CD4-positive, alpha-beta T cell treated with Interleukin-15 for 4 hours (primary cell): ENCODE results near the gene CCIN.
"Not testable (repeated sequence)": the region's sequence is repeated elsewhere in the genome, so short reads cannot be mapped to it uniquely, and the experiment has no call there.

Experiments used
- DNase-seq: peaks from one replicate; pipeline ENCODE4 v3.0.0-alpha.2; 2020; ENCODE audit warnings: low spot score

Gene CCIN

GRCh38 chr9:36141288-36141687, 27.9 kb upstream of the CCIN start:
- DNase-seq = no peak

GRCh38 chr9:36141761-36142160, 27.4 kb upstream of the CCIN start:
- no peak for DNase-seq

- no peak for DNase-seq
These were observed 26.5 kb upstream of the CCIN start for GRCh38 chr9:36142510-36143244.

DNA sequence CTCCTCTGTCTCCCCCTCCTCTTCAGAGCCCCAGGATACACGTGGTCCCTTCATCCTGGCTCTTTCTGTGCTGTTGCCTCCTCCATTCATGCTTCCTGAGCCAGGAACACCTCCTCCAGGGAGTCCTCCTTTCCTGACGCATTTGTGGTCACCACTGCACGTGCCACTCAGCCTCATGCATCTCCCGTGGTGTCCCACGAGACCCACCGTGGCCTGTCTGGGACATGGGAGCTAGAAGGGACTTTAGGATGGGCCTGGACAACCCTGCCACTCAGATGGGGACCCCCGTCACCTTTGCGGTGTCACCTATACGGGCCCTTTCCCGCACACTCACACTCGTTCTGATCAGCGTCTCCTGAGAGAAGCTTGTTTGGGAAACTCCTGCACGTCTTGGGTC, 25.9 kb upstream of the CCIN start:
- no peak for DNase-seq

DNA sequence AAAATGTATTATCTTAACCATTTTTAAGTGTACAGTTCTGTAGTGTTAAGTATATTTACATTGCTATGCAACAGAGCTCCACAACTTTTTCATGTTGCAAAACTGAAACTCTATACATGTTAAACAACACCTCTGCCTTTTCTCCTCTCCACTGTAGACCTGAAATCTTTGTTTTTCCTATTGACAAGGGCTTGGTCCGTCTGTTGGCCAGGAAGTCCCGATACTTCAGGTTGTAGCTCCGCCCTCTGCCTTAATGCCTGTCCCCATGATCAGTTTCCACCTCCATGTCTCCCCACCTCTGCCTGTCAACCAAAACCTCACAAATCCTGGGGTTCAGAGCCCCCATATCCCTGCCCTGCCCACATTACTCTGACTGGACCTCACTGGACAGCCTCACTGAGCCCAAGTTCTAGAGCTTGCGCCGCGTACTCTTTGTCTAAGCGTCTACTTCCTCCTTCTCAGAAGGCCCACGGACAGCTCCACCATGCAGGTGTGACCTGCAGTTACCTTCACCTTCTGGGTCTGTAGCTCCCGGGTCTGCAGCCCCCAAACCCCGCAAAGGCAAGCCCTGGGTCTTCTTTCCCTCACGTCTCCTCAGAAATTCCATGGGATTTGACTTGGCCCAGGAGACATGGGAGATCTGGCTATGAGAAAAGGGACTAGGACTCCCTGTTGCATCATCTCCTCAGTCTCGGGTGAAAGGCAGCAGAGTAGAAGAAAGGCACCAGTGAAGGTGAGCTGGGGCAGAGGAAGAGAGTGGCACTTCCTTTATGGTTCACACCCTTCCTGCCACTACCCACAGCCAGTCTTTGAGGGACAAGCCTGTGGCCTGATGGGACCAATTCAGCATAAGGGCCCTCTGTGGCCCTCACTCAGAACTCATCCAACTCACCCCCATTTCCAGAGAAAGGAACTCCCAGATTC, 24.6 kb upstream of the CCIN start:
- peak; percentile 47 for DNase-seq

GRCh38 chr9:36145970-36146369, 23.2 kb upstream of the CCIN start:
- DNase-seq = no peak

- DNase-seq = no peak
These were observed 22.5 kb upstream of the CCIN start for GRCh38 chr9:36146651-36147050.

- no peak for DNase-seq
These were observed 21.6 kb upstream of the CCIN start for GRCh38 chr9:36147441-36148175.

- DNase-seq = peak; percentile 86
These were observed 20.7 kb upstream of the CCIN start for GRCh38 chr9:36148311-36149051.

DNA sequence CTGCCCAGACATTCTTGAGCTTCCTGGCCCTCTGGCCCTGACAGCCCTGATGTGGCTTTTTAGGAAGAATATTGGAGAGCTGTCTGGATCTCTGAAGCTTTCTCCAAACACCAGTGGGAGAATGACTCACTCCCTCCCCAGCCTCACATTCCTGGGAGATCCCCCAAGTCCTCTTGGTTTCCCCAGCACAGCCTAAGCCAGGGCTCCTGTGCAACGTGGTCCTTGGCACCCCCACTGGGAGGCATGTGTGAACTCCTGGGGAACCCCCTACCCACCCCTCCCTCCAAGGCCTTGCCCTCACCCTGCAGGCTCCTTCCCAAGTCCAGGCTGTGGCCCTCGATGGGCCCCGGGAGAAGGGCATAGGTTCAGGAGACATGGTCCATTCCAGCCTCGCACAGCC, 20.0 kb upstream of the CCIN start:
- DNase-seq = no peak

DNA sequence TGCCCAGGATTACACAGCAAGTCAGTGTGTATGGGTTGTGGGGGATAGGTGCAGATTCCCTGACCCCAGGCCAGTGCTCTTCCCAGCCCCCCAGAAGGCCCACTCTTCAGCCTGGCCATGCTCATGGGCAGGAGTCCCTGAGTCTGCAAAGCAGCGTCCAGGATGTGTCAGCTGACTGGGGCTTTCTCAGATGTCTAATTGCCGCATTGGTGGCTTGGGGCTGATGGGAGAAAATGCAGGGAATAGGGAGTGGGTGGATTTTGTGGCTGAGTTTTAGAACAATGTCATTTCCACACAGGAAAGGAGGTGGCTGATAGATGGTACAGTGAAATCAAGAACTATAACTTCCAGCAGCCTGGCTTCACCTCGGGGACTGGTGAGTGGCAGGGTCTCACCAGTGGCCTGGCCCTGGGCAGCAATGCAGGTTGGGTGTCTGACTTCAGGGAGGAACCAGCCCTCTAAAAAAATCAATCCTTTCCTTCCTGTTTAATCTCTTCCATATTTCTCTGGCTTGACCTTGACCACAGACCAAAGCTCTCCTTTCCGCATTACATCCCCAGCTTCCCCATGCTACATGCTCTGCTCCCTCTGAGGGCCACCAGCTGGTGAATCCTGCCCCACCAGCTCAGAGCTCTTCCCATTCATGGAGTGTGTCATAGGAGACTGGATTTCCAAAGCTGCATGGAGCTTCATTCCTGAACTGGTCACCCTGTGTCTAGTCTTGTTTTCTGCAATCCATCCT, 18.4 kb upstream of the CCIN start:
- DNase-seq = no peak

DNA sequence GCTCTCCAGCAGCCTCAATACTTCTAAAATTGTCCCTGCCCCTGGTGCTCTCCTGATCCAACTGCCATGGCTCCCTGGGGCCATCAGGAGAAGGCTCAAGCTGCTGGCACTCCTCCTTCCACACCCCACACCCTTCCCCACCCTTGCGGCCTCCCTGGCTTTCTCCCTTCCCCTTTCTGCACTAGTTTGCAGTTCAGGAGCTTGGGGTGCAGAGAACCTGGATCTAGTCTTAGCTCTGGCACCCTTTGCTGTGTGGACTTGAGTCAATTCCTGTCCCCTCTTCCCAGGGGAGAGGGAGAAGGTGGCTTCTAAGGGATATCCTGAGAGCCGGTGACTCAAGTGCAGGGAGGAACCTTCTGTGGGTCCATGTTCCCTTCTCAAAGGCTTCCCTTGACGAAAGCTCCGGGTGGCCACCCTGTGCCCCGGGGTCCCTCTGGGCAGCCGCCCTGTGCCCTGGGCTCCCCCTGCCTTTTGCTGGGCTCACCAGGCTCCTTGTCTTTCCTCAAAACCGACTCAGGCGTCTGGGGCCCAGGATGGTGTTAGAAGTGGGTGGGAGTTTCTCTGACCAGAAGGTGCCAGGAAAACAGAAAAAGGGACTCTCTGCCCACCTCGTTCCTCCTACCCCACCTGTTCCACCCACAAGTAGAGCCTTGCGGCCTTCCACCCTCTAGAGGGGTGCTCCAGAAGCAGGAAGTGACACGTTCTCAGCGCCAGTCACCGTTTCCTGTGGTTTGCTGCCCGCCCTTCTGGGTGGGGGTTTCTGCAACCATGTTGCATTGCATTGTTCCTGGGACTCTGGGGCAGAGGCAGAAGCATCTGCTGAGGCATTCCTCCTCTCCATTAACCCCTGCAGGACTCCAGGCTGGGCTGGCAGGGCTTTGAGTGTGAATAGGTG, 17.6 kb upstream of the CCIN start:
- DNase-seq = peak; percentile 87

GRCh38 chr9:36152741-36153438, 16.3 kb upstream of the CCIN start:
- no peak for DNase-seq

- no peak for DNase-seq
These were observed 15.4 kb upstream of the CCIN start for GRCh38 chr9:36153746-36154145.

GRCh38 chr9:36154331-36154952, 14.7 kb upstream of the CCIN start:
- no peak for DNase-seq

DNA sequence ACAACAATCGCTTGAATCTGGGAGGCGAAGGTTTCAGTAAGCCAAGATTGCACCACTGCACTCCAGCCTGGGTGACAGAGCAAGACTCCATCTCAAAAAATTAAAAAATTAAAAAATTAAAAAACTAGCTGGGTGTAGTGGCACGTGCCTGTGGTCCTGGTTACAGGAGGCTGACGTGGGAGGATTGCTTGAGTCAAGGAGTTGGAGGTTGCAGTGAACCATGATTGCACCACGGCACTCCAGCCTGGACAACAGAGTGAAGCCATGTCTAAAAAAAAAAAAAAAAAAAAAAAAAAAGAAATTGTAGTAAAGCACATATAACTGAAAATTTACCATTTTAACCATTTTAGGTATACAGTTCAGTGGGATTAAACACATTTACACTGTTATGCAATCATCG, 13.1 kb upstream of the CCIN start:
- no peak for DNase-seq

GRCh38 chr9:36158122-36158521, 11.1 kb upstream of the CCIN start:
- DNase-seq = no peak

DNA sequence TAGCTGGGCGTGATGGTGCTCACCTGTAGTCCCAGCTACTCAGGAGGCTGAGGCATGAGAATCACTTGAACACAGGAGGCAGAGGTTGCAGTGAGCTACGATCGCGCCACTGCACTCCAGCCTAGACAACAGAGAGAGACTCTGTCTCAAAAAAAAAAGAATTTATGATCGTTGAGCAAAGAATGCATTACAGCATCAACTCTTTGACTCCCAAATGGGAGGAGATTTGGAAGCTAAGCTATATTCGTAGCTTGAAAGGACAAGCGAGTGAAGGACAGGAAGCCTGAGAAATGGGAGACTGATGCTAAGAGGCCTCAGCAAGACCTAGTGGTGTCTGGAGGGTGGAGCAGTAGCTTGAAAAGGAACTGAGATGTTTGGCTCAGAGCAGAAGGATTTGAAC, 10.3 kb upstream of the CCIN start:
- DNase-seq = no peak

DNA sequence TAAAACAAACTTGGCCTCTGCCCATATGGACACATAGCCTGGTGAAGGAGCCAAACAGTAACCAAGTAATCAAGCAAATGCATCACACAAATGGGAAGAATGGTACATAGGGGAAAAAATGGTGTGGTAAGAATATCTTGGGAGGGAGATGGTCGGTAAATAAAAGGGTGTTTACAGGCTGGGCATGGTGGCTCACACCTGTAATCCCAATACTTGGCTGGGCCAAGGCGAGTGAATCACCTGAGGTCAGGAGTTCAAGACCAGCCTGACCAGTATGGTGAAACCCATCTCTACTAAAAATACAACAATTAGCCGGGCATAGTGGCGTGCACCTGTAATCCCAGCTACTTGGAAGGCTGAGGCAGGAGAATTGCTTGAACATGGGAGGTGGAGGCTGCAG, 9.7 kb upstream of the CCIN start:
- not testable (repeated sequence) for DNase-seq
